ENCODE results near the gene RFNG. TPM values are rescaled to one million over a fixed set of nuclear protein-coding genes. Genes with fewer than 3 reads are reported as not detected.
A peak's percentile ranks its signal among the peaks of the same experiment; 100 is the strongest.

Gene RFNG
- total RNA-seq, 2 experiments from 2014 or later: 19.4 to 20.8 TPM

DNA sequence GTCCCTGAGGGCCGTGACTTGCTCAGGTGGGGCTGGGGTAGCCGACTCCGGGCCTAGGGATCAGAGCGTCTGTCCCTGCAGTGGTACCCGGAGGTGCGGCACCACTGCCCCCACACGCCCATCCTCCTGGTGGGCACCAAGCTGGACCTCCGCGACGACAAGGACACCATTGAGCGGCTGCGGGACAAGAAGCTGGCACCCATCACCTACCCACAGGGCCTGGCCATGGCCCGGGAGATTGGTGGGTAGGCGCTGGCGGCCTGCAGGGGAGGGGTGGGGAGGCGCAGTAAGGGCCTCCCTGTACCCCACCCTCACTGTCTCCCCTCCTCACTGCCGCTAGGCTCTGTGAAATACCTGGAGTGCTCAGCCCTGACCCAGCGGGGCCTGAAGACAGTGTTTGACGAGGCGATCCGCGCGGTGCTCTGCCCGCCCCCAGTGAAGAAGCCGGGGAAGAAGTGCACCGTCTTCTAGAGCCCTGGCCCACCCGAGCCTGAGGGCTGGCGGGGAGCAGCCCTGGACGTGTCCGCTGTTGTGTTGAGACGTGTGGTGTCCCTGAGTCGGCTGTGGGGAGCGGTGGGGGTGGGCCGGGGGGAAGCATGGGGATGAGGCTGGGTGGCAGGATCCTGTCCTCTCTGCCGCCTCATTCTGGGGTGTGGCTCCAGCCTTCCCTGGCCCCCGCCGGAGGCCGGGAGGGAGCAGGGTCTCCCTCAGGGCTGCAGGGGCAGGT is 18.1 kb downstream of the RFNG start:
- Mint-ChIP-seq H3K27ac (no peak overlapping the region), H3K4me3 (peak overlapping the region; percentile 47), H3K9me3 (ENCODE audit: insufficient read depth) (no peaks in the 10 kb centered on the region), H3K27me3 (ENCODE audit: low read depth) (no peaks in the 10 kb centered on the region), H3K4me1 (ENCODE audit: low read depth) (peaks cover 35% of the 10 kb centered on the region), H3K36me3 (ENCODE audit: low read depth) (peaks cover 27% of the 10 kb centered on the region)
- ChIA-PET CTCF (no interaction called here), POLR2A (no interaction called here)
- DNase-seq (no peak), ATAC-seq (no peak)

- H3K27ac Mint-ChIP-seq: no peak overlapping the region
- H3K4me3 Mint-ChIP-seq: peak overlapping the region; percentile 12
- DNase-seq: peak; percentile 53
- H3K4me1 Mint-ChIP-seq (ENCODE audit: low read depth): peaks cover 35% of the 10 kb centered on the region
- H3K27me3 Mint-ChIP-seq (ENCODE audit: low read depth): no peaks in the 10 kb centered on the region
- ChIA-PET CTCF (interaction anchor here (1.6 to 3.1 kb wide), 4 partner anchors 10 to 122 kb away, joined by 6 to 31 read pairs (median 14); partner anchors contain the start of genes CENPX, GPS1, LRRC45 and RFNG), POLR2A (no interaction called here)
- H3K9me3 Mint-ChIP-seq (ENCODE audit: insufficient read depth): no peaks in the 10 kb centered on the region
- peak; percentile 39 for ATAC-seq
- H3K36me3 Mint-ChIP-seq (ENCODE audit: low read depth): peaks cover 32% of the 10 kb centered on the region
Observed at GRCh38 chr17:82031885-82032627, 19.6 kb downstream of the RFNG start.

DNA sequence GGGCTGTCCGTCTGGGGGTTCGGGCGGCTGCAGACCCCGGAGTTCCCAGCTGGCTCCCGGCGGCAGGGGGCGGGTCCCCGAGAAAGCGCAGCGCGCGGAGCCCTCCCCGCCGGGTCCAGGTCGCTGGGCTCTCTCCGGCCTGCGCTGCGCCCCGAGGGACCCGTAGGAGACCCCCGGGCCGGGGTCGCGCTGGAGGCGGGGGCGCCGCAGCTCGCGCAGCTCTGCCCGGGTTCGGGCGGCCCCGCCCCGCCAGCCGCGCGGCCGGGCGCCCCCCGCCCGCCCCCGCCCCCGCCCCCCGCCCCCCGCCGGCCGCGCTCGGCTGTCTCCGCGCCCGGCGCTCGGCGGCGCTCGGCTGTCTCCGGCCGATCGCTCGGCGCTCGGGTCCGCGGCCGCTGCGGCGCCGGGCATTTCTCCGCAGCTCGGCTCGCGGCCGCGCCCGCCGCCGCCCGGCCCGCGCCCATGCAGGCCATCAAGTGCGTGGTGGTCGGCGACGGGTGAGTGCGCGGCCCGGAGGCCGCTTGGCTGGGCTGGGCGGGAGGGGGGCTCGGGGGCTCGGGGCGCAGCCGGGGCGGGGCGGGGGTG is 20.2 kb downstream of the RFNG start, which contains the start of gene RAC3:
TSS of gene RAC3 (plus strand) at position 376 of the 582 bp plus-strand sequence. CDS start at position 460, 84 bp downstream.
- peak within 1 kb of the TSS; percentile 52 for H3K27ac Mint-ChIP-seq
- no peak for DNase-seq
- H3K4me1 Mint-ChIP-seq (ENCODE audit: low read depth): peaks cover 39% of the 10 kb centered on the region
- ChIA-PET CTCF (interaction anchor here (1.1 to 3.1 kb wide), 8 partner anchors 10 to 170 kb away, joined by 4 to 31 read pairs (median 8); partner anchors contain the start of genes ASPSCR1, CENPX, GPS1 and LRRC45), POLR2A (interaction anchor here (0.5 to 1.8 kb wide), 3 partner anchors 67 to 205 kb away, joined by 3 to 8 read pairs (median 3); partner anchors contain the start of gene FASN)
- H3K36me3 Mint-ChIP-seq (ENCODE audit: low read depth): peaks cover 33% of the 10 kb centered on the region
- ATAC-seq: peak; percentile 20
- H3K9me3 Mint-ChIP-seq (ENCODE audit: insufficient read depth): no peaks in the 10 kb centered on the region
- H3K27me3 Mint-ChIP-seq (ENCODE audit: low read depth): no peaks in the 10 kb centered on the region
- peak within 1 kb of the TSS; percentile 76 for H3K4me3 Mint-ChIP-seq

- peak; percentile 73 for ATAC-seq
- Mint-ChIP-seq H3K27me3 (ENCODE audit: low read depth) (no peaks in the 10 kb centered on the region), H3K4me3 (peak overlapping the region; percentile 76)
Observed at GRCh38 chr17:82030470-82031302, 20.9 kb downstream of the RFNG start.

GRCh38 chr17:82029990-82030469 is 21.6 kb downstream of the RFNG start:
- Mint-ChIP-seq H3K4me1 (ENCODE audit: low read depth) (peaks cover 38% of the 10 kb centered on the region), H3K4me3 (no peak overlapping the region), H3K9me3 (ENCODE audit: insufficient read depth) (no peaks in the 10 kb centered on the region), H3K27me3 (ENCODE audit: low read depth) (no peaks in the 10 kb centered on the region), H3K36me3 (ENCODE audit: low read depth) (peaks cover 30% of the 10 kb centered on the region), H3K27ac (no peak overlapping the region)
- peak; percentile 1 for ATAC-seq
- ChIA-PET POLR2A (interaction anchor here (0.5 to 1.8 kb wide), 4 partner anchors 47 to 206 kb away, joined by 3 to 8 read pairs (median 3); partner anchors contain the start of genes FASN and SLC16A3), CTCF (interaction anchor here (0.9 to 3.1 kb wide), 22 partner anchors 8 to 321 kb away, joined by 3 to 31 read pairs (median 6); partner anchors contain the start of genes ASPSCR1, CD7, CENPX and GPS1)
- DNase-seq: no peak

More at GRCh38 chr17:82030470-82031302, 20.9 kb downstream of the RFNG start:
- CTCF ChIA-PET: interaction anchor here (0.6 to 3.1 kb wide), 26 partner anchors 8 to 320 kb away, joined by 3 to 31 read pairs (median 6); partner anchors contain the start of genes ASPSCR1, CD7, CENPX and GPS1
- H3K4me1 Mint-ChIP-seq (ENCODE audit: low read depth): peaks cover 41% of the 10 kb centered on the region
- POLR2A ChIA-PET: interaction anchor here (0.5 to 1.8 kb wide), 4 partner anchors 47 to 206 kb away, joined by 3 to 8 read pairs (median 3); partner anchors contain the start of genes FASN and SLC16A3
- H3K36me3 Mint-ChIP-seq (ENCODE audit: low read depth): peaks cover 35% of the 10 kb centered on the region
- peak overlapping the region; percentile 52 for H3K27ac Mint-ChIP-seq
- H3K9me3 Mint-ChIP-seq (ENCODE audit: insufficient read depth): no peaks in the 10 kb centered on the region
- peak; percentile 88 for DNase-seq

- no peaks in the 10 kb centered on the region for H3K9me3 Mint-ChIP-seq (ENCODE audit: insufficient read depth)
- ATAC-seq (no peak), DNase-seq (no peak)
- H3K36me3 Mint-ChIP-seq (ENCODE audit: low read depth): peaks cover 28% of the 10 kb centered on the region
- H3K27me3 Mint-ChIP-seq (ENCODE audit: low read depth): no peaks in the 10 kb centered on the region
- ChIA-PET POLR2A (no interaction called here), CTCF (interaction anchor here (0.6 to 3.1 kb wide), 14 partner anchors 8 to 166 kb away, joined by 3 to 31 read pairs (median 6); partner anchors contain the start of genes ASPSCR1, CENPX, DCXR and GPS1)
- H3K4me1 Mint-ChIP-seq (ENCODE audit: low read depth): peaks cover 38% of the 10 kb centered on the region
- peak overlapping the region; percentile 69 for H3K27ac Mint-ChIP-seq
- peak overlapping the region; percentile 12 for H3K4me3 Mint-ChIP-seq
Observed at GRCh38 chr17:82029391-82029790, 22.2 kb downstream of the RFNG start.

- ChIA-PET POLR2A (interaction anchor here (1.1 kb wide), 1 partner anchor 9 kb away, joined by 3 read pairs; the partner anchor contains the start of gene DCXR), CTCF (interaction anchor here (0.6 to 1.9 kb wide), 5 partner anchors 9 to 167 kb away, joined by 3 to 9 read pairs (median 7); partner anchors contain the start of gene DCXR)
- no peak for ATAC-seq
- H3K27me3 Mint-ChIP-seq (ENCODE audit: low read depth): no peaks in the 10 kb centered on the region
- H3K27ac Mint-ChIP-seq: no peak overlapping the region
- H3K36me3 Mint-ChIP-seq (ENCODE audit: low read depth): peaks cover 24% of the 10 kb centered on the region
- H3K4me3 Mint-ChIP-seq: no peak overlapping the region
- H3K4me1 Mint-ChIP-seq (ENCODE audit: low read depth): peaks cover 43% of the 10 kb centered on the region
- DNase-seq: no peak
- no peaks in the 10 kb centered on the region for H3K9me3 Mint-ChIP-seq (ENCODE audit: insufficient read depth)
Observed at GRCh38 chr17:82028966-82029365, 22.6 kb downstream of the RFNG start.

DNA sequence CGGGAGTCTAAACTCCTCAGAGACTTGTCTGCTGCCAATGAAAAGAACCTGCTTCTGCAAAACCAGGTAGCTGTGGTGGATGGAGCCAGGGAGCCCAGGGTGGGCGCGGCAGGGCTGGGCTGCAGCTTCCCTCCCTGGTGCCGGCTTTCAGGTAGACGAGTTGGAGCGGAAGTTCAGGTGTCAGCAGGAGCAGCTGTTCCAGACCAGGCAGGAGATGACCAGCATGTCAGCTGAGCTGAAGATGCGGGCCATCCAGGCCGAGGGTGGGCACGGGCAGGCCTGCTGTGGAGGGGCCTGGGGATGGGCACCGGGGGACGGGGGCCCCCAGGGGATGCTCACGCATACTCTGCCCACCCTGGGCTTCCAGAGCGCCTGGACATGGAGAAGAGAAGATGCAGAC is 23.4 kb downstream of the RFNG start:
- ATAC-seq: no peak
- no peaks in the 10 kb centered on the region for H3K27me3 Mint-ChIP-seq (ENCODE audit: low read depth)
- peaks cover 24% of the 10 kb centered on the region for H3K36me3 Mint-ChIP-seq (ENCODE audit: low read depth)
- ChIA-PET POLR2A (interaction anchor here (0.8 to 1.1 kb wide), 2 partner anchors 9 to 270 kb away, joined by 3 read pairs; partner anchors contain the start of gene DCXR), CTCF (interaction anchor here (1.7 kb wide), 1 partner anchor 10 kb away, joined by 8 read pairs; the partner anchor contains the start of gene DCXR)
- no peak overlapping the region for H3K27ac Mint-ChIP-seq
- H3K4me3 Mint-ChIP-seq: no peak overlapping the region
- H3K9me3 Mint-ChIP-seq (ENCODE audit: insufficient read depth): no peaks in the 10 kb centered on the region
- DNase-seq: no peak
- peaks cover 45% of the 10 kb centered on the region for H3K4me1 Mint-ChIP-seq (ENCODE audit: low read depth)

GRCh38 chr17:82025401-82026107 is 26.1 kb downstream of the RFNG start:
- peaks cover 51% of the 10 kb centered on the region for H3K4me1 Mint-ChIP-seq (ENCODE audit: low read depth)
- DNase-seq (no peak), ATAC-seq (no peak)
- H3K27me3 Mint-ChIP-seq (ENCODE audit: low read depth): no peaks in the 10 kb centered on the region
- H3K36me3 Mint-ChIP-seq (ENCODE audit: low read depth): peaks cover 23% of the 10 kb centered on the region
- no peaks in the 10 kb centered on the region for H3K9me3 Mint-ChIP-seq (ENCODE audit: insufficient read depth)
- H3K27ac Mint-ChIP-seq: no peak overlapping the region
- ChIA-PET POLR2A (interaction anchor here (0.8 kb wide), 1 partner anchor 81 kb away, joined by 3 read pairs; no protein-coding TSS in a partner anchor), CTCF (interaction anchor here (0.9 to 1.1 kb wide), 2 partner anchors 66 kb away, joined by 3 read pairs; no protein-coding TSS in a partner anchor)
- no peak overlapping the region for H3K4me3 Mint-ChIP-seq

GRCh38 chr17:82024859-82025258 is 26.8 kb downstream of the RFNG start:
- H3K4me1 Mint-ChIP-seq (ENCODE audit: low read depth): peaks cover 50% of the 10 kb centered on the region
- no peaks in the 10 kb centered on the region for H3K27me3 Mint-ChIP-seq (ENCODE audit: low read depth)
- DNase-seq: no peak
- no peaks in the 10 kb centered on the region for H3K9me3 Mint-ChIP-seq (ENCODE audit: insufficient read depth)
- ATAC-seq: no peak
- no peak overlapping the region for H3K27ac Mint-ChIP-seq
- CTCF ChIA-PET: interaction anchor here (1.1 kb wide), 1 partner anchor 65 kb away, joined by 3 read pairs; no protein-coding TSS in a partner anchor
- POLR2A ChIA-PET: no interaction called here
- peaks cover 21% of the 10 kb centered on the region for H3K36me3 Mint-ChIP-seq (ENCODE audit: low read depth)
- H3K4me3 Mint-ChIP-seq: no peak overlapping the region
